Activated CD4-positive, alpha-beta memory T cell treated with anti-CD3 and anti-CD28 coated beads, Interleukin-2, amount 10 ng/mL, durations not matched to agents 7 days and 5 days (primary cell): Measurements from ENCODE around the gene RECK. TPM values are rescaled to one million over a fixed set of nuclear protein-coding genes. Genes with fewer than 3 reads are reported as not detected.

Experiments
- CTCF ChIA-PET: fragments of 350-600 bp; sonication (Branson Sonifier 250); formaldehyde crosslinking; loops from one replicate; lab custom pipeline; 2021; ENCODE audit warnings: antibody characterized with exemption, inconsistent platforms; lab: Charles Lee
- POLR2A ChIA-PET: fragments of 350-600 bp; sonication (Branson Sonifier 250); formaldehyde crosslinking; loops from one replicate; lab custom pipeline; 2021; ENCODE audit warnings: antibody characterized with exemption; lab: Charles Lee
- DNase-seq: peaks from one replicate; pipeline ENCODE4 v3.0.0-alpha.2; 2020
- H3K27ac Mint-ChIP-seq: one replicate; pipeline ENCODE4 v1.8.0; 2021; ENCODE audit warnings: mild to moderate bottlenecking, mixed read lengths
- H3K27me3 Mint-ChIP-seq: one replicate; pipeline ENCODE4 v1.8.0; 2021; ENCODE audit warnings: mixed read lengths
- H3K36me3 Mint-ChIP-seq: one replicate; pipeline ENCODE4 v1.8.0; 2021; ENCODE audit warnings: low read depth, mixed read lengths
- H3K4me1 Mint-ChIP-seq: one replicate; pipeline ENCODE4 v1.8.0; 2021; ENCODE audit warnings: mixed read lengths
- H3K4me3 Mint-ChIP-seq: one replicate; pipeline ENCODE4 v1.8.0; 2021; ENCODE audit warnings: mild to moderate bottlenecking, mixed read lengths
- H3K9me3 Mint-ChIP-seq: one replicate; pipeline ENCODE4 v1.8.0; 2021; ENCODE audit warnings: mixed read lengths
- total RNA-seq, 2 experiments: library from RNA; stranded (reverse); gene quantifications; one replicate each; pipeline ENCODE4 v1.2.3, GENCODE V29; 2021

The RECK gene
- total RNA-seq, 2 experiments from 2014 or later, result 7.4 to 8.1 TPM

- H3K4me1 Mint-ChIP-seq, result peaks cover 20% of the 10 kb centered on the region
- H3K4me3 Mint-ChIP-seq, result no peak overlapping the region
- ChIA-PET CTCF (interaction anchor here (0.7 to 6.0 kb wide), 23 partner anchors 9 to 277 kb away, joined by 3 to 94 read pairs (median 4); partner anchors contain the start of genes CCIN and RECK), POLR2A (no interaction called here)
- peak; percentile 70 for DNase-seq
- H3K27ac Mint-ChIP-seq, result no peak overlapping the region
- peaks cover 46% of the 10 kb centered on the region for H3K27me3 Mint-ChIP-seq
- H3K36me3 Mint-ChIP-seq, result peaks cover 3% of the 10 kb centered on the region
- H3K9me3 Mint-ChIP-seq, result peaks cover 4% of the 10 kb centered on the region
These were observed 27.9 kb upstream of the RECK start for GRCh38 chr9:36008774-36009300.

- H3K27me3 Mint-ChIP-seq, result peaks cover 46% of the 10 kb centered on the region
- no peak overlapping the region for H3K27ac Mint-ChIP-seq
- H3K36me3 Mint-ChIP-seq, result no peaks in the 10 kb centered on the region
- H3K9me3 Mint-ChIP-seq, result peaks cover 4% of the 10 kb centered on the region
- no peak for DNase-seq
- H3K4me3 Mint-ChIP-seq, result no peak overlapping the region
- H3K4me1 Mint-ChIP-seq, result peaks cover 20% of the 10 kb centered on the region
- POLR2A ChIA-PET, result no interaction called here
- CTCF ChIA-PET, result no interaction called here
These were observed 25.3 kb upstream of the RECK start for GRCh38 chr9:36011379-36011778.

GRCh38 chr9:36017278-36017677, 19.4 kb upstream of the RECK start:
- Mint-ChIP-seq H3K27me3 (peaks cover 16% of the 10 kb centered on the region), H3K9me3 (no peaks in the 10 kb centered on the region), H3K4me1 (no peaks in the 10 kb centered on the region), H3K36me3 (no peaks in the 10 kb centered on the region), H3K4me3 (no peak overlapping the region), H3K27ac (no peak overlapping the region)
- ChIA-PET CTCF (no interaction called here), POLR2A (no interaction called here)
- no peak for DNase-seq

- no peak for DNase-seq
- Mint-ChIP-seq H3K27me3 (peaks cover 12% of the 10 kb centered on the region), H3K27ac (no peak overlapping the region), H3K4me3 (no peak overlapping the region), H3K4me1 (no peaks in the 10 kb centered on the region), H3K36me3 (no peaks in the 10 kb centered on the region), H3K9me3 (no peaks in the 10 kb centered on the region)
- ChIA-PET CTCF (interaction anchor here (10.4 kb wide), 1 partner anchor 10 kb away, joined by 94 read pairs; no protein-coding TSS in a partner anchor), POLR2A (no interaction called here)
These were observed 18.6 kb upstream of the RECK start for GRCh38 chr9:36018129-36018528.

- H3K4me3 Mint-ChIP-seq, result no peak overlapping the region
- ChIA-PET POLR2A (no interaction called here), CTCF (interaction anchor here (10.4 kb wide), 1 partner anchor 11 kb away, joined by 94 read pairs; no protein-coding TSS in a partner anchor)
- H3K36me3 Mint-ChIP-seq, result no peaks in the 10 kb centered on the region
- H3K9me3 Mint-ChIP-seq, result no peaks in the 10 kb centered on the region
- H3K4me1 Mint-ChIP-seq, result no peaks in the 10 kb centered on the region
- H3K27ac Mint-ChIP-seq, result no peak overlapping the region
- H3K27me3 Mint-ChIP-seq, result peaks cover 12% of the 10 kb centered on the region
- DNase-seq, result no peak
These were observed 17.6 kb upstream of the RECK start for GRCh38 chr9:36018891-36019720.

GRCh38 chr9:36021968-36022367, 14.7 kb upstream of the RECK start:
- peaks cover 2% of the 10 kb centered on the region for H3K27me3 Mint-ChIP-seq
- H3K4me1 Mint-ChIP-seq, result no peaks in the 10 kb centered on the region
- DNase-seq, result no peak
- H3K36me3 Mint-ChIP-seq, result no peaks in the 10 kb centered on the region
- CTCF ChIA-PET, result interaction anchor here (2.8 to 10.4 kb wide), 2 partner anchors 14 to 118 kb away, joined by 17 to 94 read pairs; no protein-coding TSS in a partner anchor
- H3K9me3 Mint-ChIP-seq, result no peaks in the 10 kb centered on the region
- H3K4me3 Mint-ChIP-seq, result no peak overlapping the region
- POLR2A ChIA-PET, result no interaction called here
- H3K27ac Mint-ChIP-seq, result no peak overlapping the region

- CTCF ChIA-PET, result interaction anchor here (0.7 to 10.4 kb wide), 25 partner anchors 9 to 179 kb away, joined by 3 to 94 read pairs (median 4); partner anchors contain the start of genes CCIN, CLTA and OR2S2
- Mint-ChIP-seq H3K9me3 (no peaks in the 10 kb centered on the region), H3K4me3 (no peak overlapping the region), H3K4me1 (no peaks in the 10 kb centered on the region), H3K27ac (no peak overlapping the region), H3K36me3 (no peaks in the 10 kb centered on the region), H3K27me3 (peaks cover 2% of the 10 kb centered on the region)
- DNase-seq, result peak; percentile 66
- POLR2A ChIA-PET, result no interaction called here
These were observed 13.3 kb upstream of the RECK start for GRCh38 chr9:36023260-36024048.

GRCh38 chr9:36025746-36026145, 11.0 kb upstream of the RECK start:
- DNase-seq, result no peak
- Mint-ChIP-seq H3K4me1 (no peaks in the 10 kb centered on the region), H3K4me3 (no peak overlapping the region), H3K9me3 (no peaks in the 10 kb centered on the region), H3K27ac (no peak overlapping the region), H3K36me3 (no peaks in the 10 kb centered on the region), H3K27me3 (peaks cover 15% of the 10 kb centered on the region)
- CTCF ChIA-PET, result interaction anchor here (10.4 kb wide), 1 partner anchor 18 kb away, joined by 94 read pairs; no protein-coding TSS in a partner anchor
- POLR2A ChIA-PET, result no interaction called here

GRCh38 chr9:36029202-36029601, 7.5 kb upstream of the RECK start:
- Mint-ChIP-seq H3K27me3 (peaks cover 34% of the 10 kb centered on the region), H3K9me3 (no peaks in the 10 kb centered on the region), H3K36me3 (no peaks in the 10 kb centered on the region), H3K4me1 (no peaks in the 10 kb centered on the region), H3K4me3 (no peak overlapping the region), H3K27ac (no peak overlapping the region)
- ChIA-PET POLR2A (no interaction called here), CTCF (interaction anchor here (0.6 to 2.9 kb wide), 5 partner anchors 8 to 74 kb away, joined by 3 to 19 read pairs (median 4); no protein-coding TSS in a partner anchor)
- DNase-seq, result no peak

GRCh38 chr9:36029765-36030528, 6.8 kb upstream of the RECK start:
- peaks cover 34% of the 10 kb centered on the region for H3K27me3 Mint-ChIP-seq
- ChIA-PET POLR2A (no interaction called here), CTCF (interaction anchor here (0.6 to 2.9 kb wide), 5 partner anchors 9 to 74 kb away, joined by 3 to 19 read pairs (median 4); no protein-coding TSS in a partner anchor)
- DNase-seq, result no peak
- H3K27ac Mint-ChIP-seq, result no peak overlapping the region
- no peaks in the 10 kb centered on the region for H3K36me3 Mint-ChIP-seq
- no peak overlapping the region for H3K4me3 Mint-ChIP-seq
- H3K9me3 Mint-ChIP-seq, result no peaks in the 10 kb centered on the region
- H3K4me1 Mint-ChIP-seq, result no peaks in the 10 kb centered on the region

GRCh38 chr9:36030871-36031270, 5.8 kb upstream of the RECK start:
- CTCF ChIA-PET, result interaction anchor here (2.9 kb wide), 1 partner anchor 22 kb away, joined by 19 read pairs; no protein-coding TSS in a partner anchor
- Mint-ChIP-seq H3K4me3 (no peak overlapping the region), H3K27me3 (peaks cover 34% of the 10 kb centered on the region)

More at GRCh38 chr9:36030871-36031270, 5.8 kb upstream of the RECK start:
- no peaks in the 10 kb centered on the region for H3K4me1 Mint-ChIP-seq
- no peaks in the 10 kb centered on the region for H3K36me3 Mint-ChIP-seq
- DNase-seq, result no peak
- H3K9me3 Mint-ChIP-seq, result no peaks in the 10 kb centered on the region
- no peak overlapping the region for H3K27ac Mint-ChIP-seq
- POLR2A ChIA-PET, result no interaction called here
